NCI-H526 (cell line): ENCODE results near the gene PTPRM.

Experiments
- DNase-seq, 2 experiments: peaks; one replicate each; lab custom pipeline; 2025; lab: John Stamatoyannopoulos, UW

The PTPRM gene

DNA sequence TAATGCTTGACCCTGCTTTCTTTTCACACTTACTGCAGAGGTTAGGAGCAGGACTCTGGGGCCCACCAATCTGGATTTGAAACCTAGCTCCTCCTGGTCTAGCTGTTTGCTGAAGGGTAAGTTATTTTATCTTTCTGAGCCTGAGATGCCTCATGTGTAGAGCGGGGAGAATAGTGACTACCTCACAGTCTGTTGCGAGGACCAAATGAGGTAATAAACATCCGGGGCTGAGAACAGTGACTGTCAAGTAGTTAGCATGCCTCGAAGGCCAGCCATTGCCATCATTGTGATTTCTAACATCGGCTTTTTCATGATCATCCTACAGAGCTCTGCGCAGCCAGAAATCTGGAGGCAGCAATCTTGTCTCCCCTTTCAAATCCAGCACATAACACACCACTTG is 32.9 kb downstream of the PTPRM start:
- DNase-seq: no peak

GRCh38 chr18:7600528-7601245 is 33.6 kb downstream of the PTPRM start:
- DNase-seq: no peak

GRCh38 chr18:7601246-7601615 is 34.1 kb downstream of the PTPRM start:
- no peak for DNase-seq

DNA sequence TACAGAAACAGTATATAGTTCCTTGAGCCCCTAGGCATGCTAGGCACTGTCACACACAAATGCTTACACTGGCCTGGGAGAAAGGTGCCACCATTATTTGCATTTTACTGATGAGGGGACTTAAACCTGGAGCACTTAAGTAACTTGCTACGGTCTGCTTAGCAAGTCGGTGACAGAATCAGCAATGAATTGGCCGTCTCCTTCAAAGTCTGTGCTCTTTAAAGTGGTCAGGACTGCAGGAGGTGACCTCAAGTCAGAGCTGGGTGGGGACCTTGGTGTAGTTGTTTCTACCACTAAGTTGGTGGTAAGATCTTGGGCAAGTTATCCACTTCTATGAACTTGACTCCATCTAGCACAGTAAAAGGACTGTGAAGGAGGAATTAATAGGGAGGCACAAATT is 34.8 kb downstream of the PTPRM start:
- DNase-seq: no peak

DNA sequence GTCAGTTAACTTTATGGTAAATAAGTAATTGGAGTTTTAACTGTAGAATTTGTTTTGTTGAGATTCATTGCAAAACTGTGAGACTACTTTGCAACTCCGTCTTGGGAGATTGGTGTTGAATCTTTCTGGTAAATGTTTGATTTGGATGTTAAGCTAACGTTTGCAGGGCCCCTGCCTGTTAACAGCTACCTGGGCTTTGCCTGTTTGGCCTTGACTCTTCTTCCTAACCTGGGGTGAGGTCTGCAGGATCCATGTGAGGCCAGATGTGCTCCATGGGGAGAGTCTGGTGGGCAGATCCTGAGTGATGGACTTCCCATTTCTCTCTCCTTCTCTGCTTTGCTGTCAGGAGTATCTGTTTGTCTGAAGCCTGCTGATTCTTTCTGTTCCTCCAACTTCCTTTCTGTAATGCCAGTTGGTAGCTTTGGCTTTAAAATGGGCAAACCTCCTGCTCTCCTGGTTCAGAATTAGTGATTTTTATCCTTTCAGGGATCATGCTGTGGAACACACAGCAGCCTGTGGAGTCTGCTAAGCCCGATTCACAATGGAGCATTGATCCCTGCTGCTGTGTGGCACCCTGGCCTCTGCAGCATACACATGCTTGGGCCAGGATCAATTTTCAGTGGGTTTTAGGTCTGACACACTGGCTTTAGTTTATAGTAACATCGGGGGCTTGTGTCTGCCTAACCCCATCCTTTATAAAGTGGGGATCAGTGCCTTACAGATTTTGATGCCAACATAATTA is 36.3 kb downstream of the PTPRM start:
- DNase-seq: no peak

GRCh38 chr18:7604361-7604760 is 37.2 kb downstream of the PTPRM start:
- no peak for DNase-seq

- no peak for DNase-seq
Measured at GRCh38 chr18:7605705-7606104, 38.6 kb downstream of the PTPRM start.

DNA sequence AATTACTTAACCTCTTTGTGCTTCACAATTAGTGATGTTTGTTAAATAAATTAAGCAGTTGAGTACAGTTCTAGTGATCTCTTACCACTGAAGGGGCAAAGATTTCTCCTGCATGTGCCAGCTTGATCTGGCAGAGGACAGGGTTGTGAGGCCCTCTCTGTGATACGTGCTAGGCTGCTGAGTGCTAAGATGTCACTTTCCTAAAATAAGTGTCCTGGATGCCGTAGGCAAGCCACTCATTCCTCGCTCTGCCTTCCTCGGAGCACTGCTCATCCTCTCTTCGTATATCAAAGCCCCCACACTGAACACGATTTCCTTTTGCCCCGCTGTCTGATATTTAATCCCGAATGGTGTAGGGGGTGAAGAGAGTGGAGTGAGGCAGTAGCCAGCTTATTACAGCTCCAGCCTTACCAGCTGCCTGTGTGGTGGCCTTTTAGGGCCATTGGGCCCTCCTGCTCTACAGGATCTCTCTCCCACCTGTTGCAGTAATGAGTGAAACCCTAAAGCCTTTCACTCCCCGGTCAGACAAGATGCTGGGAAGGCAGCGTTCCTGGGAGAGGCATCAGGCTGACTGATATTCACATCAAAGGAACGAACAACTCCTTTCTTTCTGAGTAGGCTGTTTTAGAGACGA is 40.5 kb downstream of the PTPRM start:
- DNase-seq: no peak

DNA sequence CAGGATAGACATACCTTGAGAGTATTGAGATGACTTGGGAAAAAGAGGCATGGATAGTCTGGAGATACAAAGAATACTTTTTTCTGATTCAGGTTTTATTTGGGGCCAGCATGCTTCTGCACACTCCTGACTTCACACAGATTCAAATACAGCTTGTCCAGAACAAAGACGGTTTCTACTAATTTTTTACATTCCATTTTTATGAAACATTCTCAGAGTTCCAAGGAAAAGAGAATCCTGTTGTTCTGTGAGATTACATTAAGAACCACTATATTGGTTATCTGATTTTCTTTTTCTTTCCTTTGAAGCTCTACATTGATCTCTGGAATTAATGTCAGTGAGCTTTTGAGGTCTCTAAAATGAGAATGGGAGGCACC is 41.0 kb downstream of the PTPRM start:
- no peak for DNase-seq

GRCh38 chr18:7608781-7609201 is 41.7 kb downstream of the PTPRM start:
- DNase-seq: no peak

- no peak for DNase-seq
Measured at GRCh38 chr18:7609617-7610016, 42.5 kb downstream of the PTPRM start.

- DNase-seq: no peak
Measured at GRCh38 chr18:7614042-7614441, 46.9 kb downstream of the PTPRM start.

DNA sequence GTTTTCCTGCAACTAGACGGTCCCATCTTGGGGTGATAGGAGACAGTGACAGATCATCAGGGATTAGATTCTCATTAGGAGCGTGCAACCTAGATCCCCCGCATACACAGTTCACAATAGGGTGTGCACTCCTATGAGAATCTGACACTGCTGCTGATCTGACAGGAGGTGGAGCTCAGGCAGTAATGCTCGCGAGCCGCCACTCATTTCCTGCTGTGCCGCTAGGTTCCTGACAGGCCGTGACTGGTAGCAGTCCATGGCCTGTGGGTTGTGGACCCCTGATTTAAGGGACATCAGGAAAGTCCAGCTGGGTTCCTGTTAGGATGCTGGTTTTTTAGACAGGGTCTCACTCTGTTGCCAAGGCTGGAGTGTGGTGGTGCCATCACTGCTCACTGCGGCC is 48.7 kb downstream of the PTPRM start:
- no peak for DNase-seq

DNA sequence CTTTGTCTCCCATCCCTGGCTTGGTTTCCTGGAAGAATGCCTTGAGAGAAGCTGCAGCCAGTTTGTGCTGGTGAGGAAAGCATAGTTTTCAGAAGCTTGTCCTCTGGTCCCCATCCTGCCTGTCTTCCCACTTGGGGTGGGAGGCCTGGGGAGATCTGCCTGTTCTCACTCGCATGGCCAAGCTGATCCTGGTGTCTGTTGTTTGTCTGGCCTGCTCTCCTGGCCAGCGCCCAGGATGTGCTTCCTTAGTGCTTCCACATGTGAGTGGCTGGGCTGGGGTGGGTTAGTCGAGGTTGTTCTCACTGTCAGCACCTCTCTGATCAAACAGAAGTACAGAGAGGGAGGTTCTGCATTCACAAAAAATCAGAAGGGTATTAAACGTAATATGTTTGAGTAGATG is 49.5 kb downstream of the PTPRM start:
- DNase-seq: no peak

- DNase-seq: no peak
Measured at GRCh38 chr18:7617738-7618422, 50.8 kb downstream of the PTPRM start.

GRCh38 chr18:7618891-7619442 is 51.9 kb downstream of the PTPRM start:
- DNase-seq: no peak

GRCh38 chr18:7619676-7620075 is 52.6 kb downstream of the PTPRM start:
- no peak for DNase-seq

- no peak for DNase-seq
Measured at GRCh38 chr18:7622721-7623120, 55.6 kb downstream of the PTPRM start.

- no peak for DNase-seq
Measured at GRCh38 chr18:7623681-7624080, 56.6 kb downstream of the PTPRM start.

DNA sequence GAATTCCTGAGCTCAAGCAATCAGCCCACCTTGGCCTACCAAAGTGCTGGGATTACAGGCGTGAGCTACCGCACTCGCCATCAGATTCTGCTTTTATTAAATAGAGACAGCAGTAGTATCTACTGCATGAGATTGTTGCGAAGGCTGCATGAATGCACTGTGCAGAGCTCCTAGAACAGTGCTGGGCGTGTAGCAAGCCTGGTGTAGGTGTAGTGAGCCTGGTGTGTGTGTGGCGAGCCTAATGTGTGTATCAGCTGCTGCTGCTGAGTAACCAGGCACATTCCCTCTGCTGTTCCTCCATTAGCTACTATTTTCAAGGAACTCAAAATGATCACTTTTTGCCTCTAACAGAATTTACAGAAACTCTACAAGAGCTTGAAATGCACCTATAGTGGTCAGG is 57.6 kb downstream of the PTPRM start:
- no peak for DNase-seq

- DNase-seq: no peak
Measured at GRCh38 chr18:7626175-7626921, 59.2 kb downstream of the PTPRM start.
